ES-I3 (cell line): Measurements from ENCODE around the gene EPN2.
"Not testable (repeated sequence)": the region's sequence is repeated elsewhere in the genome, so short reads cannot be mapped to it uniquely, and the experiment has no call there.

Experiments used
- H3K36me3 ChIP-seq: 2 replicates; pipeline ENCODE4 v1.6.1; 2013; ENCODE audit warnings: mild to moderate bottlenecking, low read length, control low read depth, moderate library complexity; ENCODE audit not compliant: insufficient read depth
- H3K4me1 ChIP-seq: 2 replicates; pipeline ENCODE4 v1.6.1; 2013; ENCODE audit warnings: mild to moderate bottlenecking, control low read depth, low read length; ENCODE audit not compliant: insufficient read depth
- H3K9ac ChIP-seq: 2 replicates; pipeline ENCODE4 v1.6.1; 2013; ENCODE audit warnings: low read depth, mild to moderate bottlenecking, low read length, moderate library complexity
- H3K9me3 ChIP-seq: 2 replicates; pipeline ENCODE4 v1.6.1; 2013; ENCODE audit warnings: mild to moderate bottlenecking, low read length, moderate library complexity; ENCODE audit not compliant: control insufficient read depth, insufficient read depth

The EPN2 gene

GRCh38 chr17:19226610-19227588, 10.3 kb upstream of the EPN2 start:
- H3K4me1 ChIP-seq, H3K9ac ChIP-seq, H3K9me3 ChIP-seq, H3K36me3 ChIP-seq: not testable (repeated sequence)

DNA sequence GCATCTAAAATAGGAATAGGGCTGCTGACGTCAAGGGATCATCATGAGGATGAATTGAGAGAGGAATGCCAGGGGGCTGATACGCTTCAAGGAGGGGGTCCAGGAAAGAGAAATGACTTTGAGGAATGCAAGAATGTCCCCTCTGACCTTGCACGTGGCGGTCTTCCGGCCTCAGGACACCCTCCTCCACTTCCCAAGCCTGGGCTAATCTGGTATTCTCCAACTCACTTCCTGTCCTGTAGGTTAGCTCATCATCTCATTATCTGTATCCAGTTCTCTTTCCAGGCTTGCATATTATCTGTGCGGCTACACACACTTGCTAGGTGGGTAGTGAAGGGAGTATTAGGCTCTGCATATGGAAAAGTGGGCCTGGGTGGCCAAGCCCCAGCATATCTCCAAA, 2.5 kb upstream of the EPN2 start:
- H3K9ac ChIP-seq, H3K36me3 ChIP-seq, H3K9me3 ChIP-seq: not testable (repeated sequence)
- H3K4me1 ChIP-seq, result peaks cover 11% of the 10 kb centered on the region; the same call in 1 of the 2 replicates

GRCh38 chr17:19236351-19237138, 621 bp upstream of the EPN2 start:
- not testable (repeated sequence) for H3K36me3 ChIP-seq, H3K9me3 ChIP-seq, H3K9ac ChIP-seq
- H3K4me1 ChIP-seq, result peaks cover 11% of the 10 kb centered on the region; the same call in 1 of the 2 replicates

DNA sequence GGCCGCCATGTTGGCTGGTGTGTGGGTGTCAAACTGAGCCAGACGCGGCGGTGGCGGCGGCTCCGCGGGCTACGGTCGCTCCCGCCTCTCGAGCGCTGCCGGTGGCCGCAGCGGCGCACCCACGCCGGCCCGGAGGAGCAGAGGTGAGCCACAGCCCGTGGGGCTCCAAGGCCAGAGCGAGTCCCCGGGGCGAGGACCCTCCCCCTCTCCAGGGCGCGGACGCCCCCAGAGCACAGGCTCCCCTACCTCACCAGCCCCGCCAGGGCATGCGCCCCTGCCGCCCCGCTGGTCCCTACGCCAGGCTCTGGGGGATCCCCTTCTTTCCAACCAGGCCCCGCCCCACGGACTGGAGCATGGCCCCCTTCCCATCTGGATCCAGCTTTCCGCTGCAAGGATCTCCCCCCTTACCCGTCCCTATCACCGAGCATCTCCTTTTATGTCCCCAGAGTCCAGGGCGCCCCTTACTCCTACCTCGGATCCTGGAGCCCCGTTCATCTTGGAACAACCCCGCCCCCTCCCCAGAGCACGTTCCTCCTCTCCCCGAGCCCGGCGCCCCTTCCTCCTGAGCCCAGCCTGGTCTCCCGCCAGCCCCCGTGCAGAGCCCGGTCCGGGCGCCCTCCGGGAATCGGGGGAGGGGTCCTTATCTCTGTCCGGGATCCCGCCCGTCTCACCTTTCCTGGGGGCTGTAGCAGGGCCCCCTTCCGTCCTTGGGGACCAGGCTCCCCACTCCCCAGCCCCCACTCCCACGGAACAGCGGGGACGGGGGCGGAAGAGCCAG, 412 bp downstream of the EPN2 start:
- Histone ChIP-seq H3K36me3 (peaks cover 3% of the 10 kb centered on the region; the same call in 1 of the 2 replicates), H3K4me1 (peaks cover 19% of the 10 kb centered on the region), H3K9me3 (no peaks in the 10 kb centered on the region), H3K9ac (peak overlapping the region; percentile 94)

GRCh38 chr17:19238167-19238505, 970 bp downstream of the EPN2 start:
- peak overlapping the region; percentile 94 for H3K9ac ChIP-seq
- H3K36me3 ChIP-seq, result peaks cover 3% of the 10 kb centered on the region; the same call in 1 of the 2 replicates
- peaks cover 24% of the 10 kb centered on the region for H3K4me1 ChIP-seq
- no peaks in the 10 kb centered on the region for H3K9me3 ChIP-seq

DNA sequence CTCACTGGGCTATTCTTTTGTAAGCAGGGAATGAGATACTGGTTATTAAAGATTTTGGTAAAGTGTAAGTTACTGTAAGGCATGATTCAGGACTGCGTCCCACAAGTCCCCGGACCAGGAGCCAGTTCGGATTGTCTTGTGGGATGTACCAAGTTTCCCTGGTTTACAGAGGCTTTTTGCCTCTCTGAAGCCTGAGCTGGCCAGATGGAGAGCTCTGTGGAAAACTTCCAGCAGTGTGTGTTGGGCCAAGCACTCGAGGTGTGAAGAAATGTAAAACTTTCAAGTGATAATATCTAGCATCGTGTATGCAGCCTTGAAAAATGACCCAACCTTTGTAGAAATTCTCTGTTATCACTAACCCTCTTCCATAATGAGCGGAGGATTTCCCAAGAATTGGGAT, 2.4 kb downstream of the EPN2 start:
- H3K9ac ChIP-seq, result no peak overlapping the region
- H3K4me1 ChIP-seq, result peaks cover 24% of the 10 kb centered on the region
- H3K9me3 ChIP-seq, result no peaks in the 10 kb centered on the region
- H3K36me3 ChIP-seq, result peaks cover 3% of the 10 kb centered on the region; the same call in 1 of the 2 replicates

- Histone ChIP-seq H3K9ac (no peak overlapping the region), H3K4me1 (peaks cover 25% of the 10 kb centered on the region), H3K9me3 (no peaks in the 10 kb centered on the region)
Observed at GRCh38 chr17:19242323-19242722, 5.2 kb downstream of the EPN2 start.

GRCh38 chr17:19242926-19243325, 5.8 kb downstream of the EPN2 start:
- peaks cover 31% of the 10 kb centered on the region for H3K4me1 ChIP-seq
- H3K36me3 ChIP-seq, result peaks cover 3% of the 10 kb centered on the region; the same call in 1 of the 2 replicates
- no peak overlapping the region for H3K9ac ChIP-seq
- no peaks in the 10 kb centered on the region for H3K9me3 ChIP-seq

More at GRCh38 chr17:19242323-19242722, 5.2 kb downstream of the EPN2 start:
- peaks cover 3% of the 10 kb centered on the region; the same call in 1 of the 2 replicates for H3K36me3 ChIP-seq

DNA sequence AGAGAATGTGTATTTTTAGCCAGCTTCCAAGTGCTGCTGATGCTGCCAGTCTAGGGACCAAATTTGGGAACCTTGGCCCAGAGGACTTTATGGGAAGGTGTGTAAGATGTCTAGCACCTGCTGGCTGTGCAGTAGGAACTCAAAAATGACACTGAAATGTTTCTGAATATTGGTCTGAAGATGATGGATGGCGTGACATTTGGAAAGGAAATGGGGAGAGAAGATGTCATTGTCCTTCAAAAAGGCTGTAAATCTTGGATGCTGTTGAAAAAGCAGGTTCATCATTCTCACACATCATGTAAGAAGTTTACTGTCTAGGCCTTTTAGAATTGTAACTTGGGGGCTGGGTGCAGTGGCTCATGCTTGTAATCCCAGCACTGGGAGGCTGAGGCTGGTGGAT, 6.7 kb downstream of the EPN2 start:
- H3K9ac ChIP-seq, result no peak overlapping the region
- peaks cover 3% of the 10 kb centered on the region; the same call in 1 of the 2 replicates for H3K36me3 ChIP-seq
- no peaks in the 10 kb centered on the region for H3K9me3 ChIP-seq
- H3K4me1 ChIP-seq, result peaks cover 33% of the 10 kb centered on the region

GRCh38 chr17:19244357-19244756, 7.2 kb downstream of the EPN2 start:
- Histone ChIP-seq H3K4me1 (peaks cover 30% of the 10 kb centered on the region), H3K9me3 (no peaks in the 10 kb centered on the region), H3K9ac (no peak overlapping the region), H3K36me3 (peaks cover 3% of the 10 kb centered on the region; the same call in 1 of the 2 replicates)

- no peaks in the 10 kb centered on the region for H3K9me3 ChIP-seq
- no peak overlapping the region for H3K9ac ChIP-seq
- H3K4me1 ChIP-seq, result peaks cover 28% of the 10 kb centered on the region
- H3K36me3 ChIP-seq, result peaks cover 3% of the 10 kb centered on the region; the same call in 1 of the 2 replicates
Observed at GRCh38 chr17:19244781-19245180, 7.6 kb downstream of the EPN2 start.

DNA sequence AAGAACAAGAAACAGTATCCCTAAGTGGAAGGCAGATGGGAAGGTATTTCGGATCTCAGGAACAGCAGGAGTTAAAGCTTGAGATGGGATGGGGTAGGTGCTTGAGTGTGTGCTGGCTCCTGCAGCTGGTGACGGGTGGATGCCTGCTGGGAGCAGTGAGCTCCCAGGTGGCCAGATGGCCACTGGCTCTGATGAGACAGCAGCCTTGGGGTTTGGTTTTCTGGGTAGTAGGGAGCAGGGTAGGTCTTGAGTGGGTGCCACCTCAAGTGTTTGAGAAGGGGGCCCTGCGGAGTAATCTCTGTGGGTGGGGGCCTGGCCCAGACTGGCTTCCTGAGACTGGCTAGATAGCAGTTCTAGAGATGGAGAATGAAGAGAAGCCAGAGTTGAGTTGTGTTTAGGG, 10.3 kb downstream of the EPN2 start:
- Histone ChIP-seq H3K9ac (no peak overlapping the region), H3K9me3 (no peaks in the 10 kb centered on the region), H3K36me3 (no peaks in the 10 kb centered on the region), H3K4me1 (peaks cover 20% of the 10 kb centered on the region)

- no peak overlapping the region for H3K9ac ChIP-seq
- no peaks in the 10 kb centered on the region for H3K36me3 ChIP-seq
- peaks cover 14% of the 10 kb centered on the region for H3K4me1 ChIP-seq
- H3K9me3 ChIP-seq, result peaks cover 3% of the 10 kb centered on the region; the same call in 1 of the 2 replicates
Observed at GRCh38 chr17:19248151-19248927, 11.2 kb downstream of the EPN2 start.
